G401 (cell line): Measurements from ENCODE around the gene ST3GAL4. TPM values are rescaled to one million over a fixed set of nuclear protein-coding genes. Genes with fewer than 3 reads are reported as not detected.
"Not testable (repeated sequence)": the region's sequence is repeated elsewhere in the genome, so short reads cannot be mapped to it uniquely, and the experiment has no call there.

Source experiments
- DNase-seq: peaks from one replicate; pipeline ENCODE4 v3.0.0-alpha.2; 2015; ENCODE audit warnings: low spot score
- in situ Hi-C: cut with HindIII; loops from 2 replicates; pipeline ENCODE4 v1.10.0; 2016; ENCODE audit warnings: low sequenced_read_pairs, mixed read lengths
- total RNA-seq: library from RNA; depleted of rRNA; stranded (reverse); fragments of >200 nt; shearing (Covaris generic); gene quantifications from 2 replicates; pipeline ENCODE4 v1.2.3, GENCODE V29; 2014; rRNA removed

Gene ST3GAL4, protein sequence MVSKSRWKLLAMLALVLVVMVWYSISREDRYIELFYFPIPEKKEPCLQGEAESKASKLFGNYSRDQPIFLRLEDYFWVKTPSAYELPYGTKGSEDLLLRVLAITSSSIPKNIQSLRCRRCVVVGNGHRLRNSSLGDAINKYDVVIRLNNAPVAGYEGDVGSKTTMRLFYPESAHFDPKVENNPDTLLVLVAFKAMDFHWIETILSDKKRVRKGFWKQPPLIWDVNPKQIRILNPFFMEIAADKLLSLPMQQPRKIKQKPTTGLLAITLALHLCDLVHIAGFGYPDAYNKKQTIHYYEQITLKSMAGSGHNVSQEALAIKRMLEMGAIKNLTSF
- 26.2 and 35.0 TPM in 2 replicates for total RNA-seq

DNA sequence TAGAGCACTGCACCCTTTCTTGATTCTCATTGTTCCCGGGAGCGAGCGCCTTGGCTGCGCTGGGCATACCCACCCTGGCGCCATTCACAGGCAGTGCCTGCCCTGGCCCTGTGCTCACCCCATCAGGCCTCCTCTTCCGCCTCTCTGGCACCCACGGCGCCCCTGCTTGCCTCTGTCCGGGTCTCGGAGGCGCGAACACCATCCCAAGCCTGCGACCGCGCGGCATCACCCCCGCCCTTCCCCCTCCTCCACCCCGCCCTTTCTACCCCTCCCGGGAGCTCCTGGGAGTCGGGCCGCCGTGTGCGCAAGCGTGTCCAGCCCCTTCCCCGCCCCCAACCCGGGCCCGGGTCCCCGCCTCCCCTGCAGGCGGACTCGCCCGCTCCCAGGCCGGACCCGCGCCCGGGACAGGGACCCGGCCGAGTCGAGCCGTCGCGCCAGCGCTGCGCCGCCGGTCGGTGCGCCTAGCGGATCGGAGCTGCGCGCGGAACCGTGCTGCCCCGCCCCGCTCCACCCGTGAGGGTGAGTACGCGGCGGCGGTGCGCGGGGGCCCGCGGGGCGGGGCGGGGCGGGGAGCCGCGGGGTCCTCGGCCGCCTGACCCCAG lies at the start of gene ST3GAL4:
Gene ST3GAL4, plus strand, starts transcription at position 363 of the 602 bp plus-strand sequence. CDS start 50,470 bp downstream, outside the sequence.
- in situ Hi-C loops: no loop called here
- peak; percentile 68 for DNase-seq

DNA sequence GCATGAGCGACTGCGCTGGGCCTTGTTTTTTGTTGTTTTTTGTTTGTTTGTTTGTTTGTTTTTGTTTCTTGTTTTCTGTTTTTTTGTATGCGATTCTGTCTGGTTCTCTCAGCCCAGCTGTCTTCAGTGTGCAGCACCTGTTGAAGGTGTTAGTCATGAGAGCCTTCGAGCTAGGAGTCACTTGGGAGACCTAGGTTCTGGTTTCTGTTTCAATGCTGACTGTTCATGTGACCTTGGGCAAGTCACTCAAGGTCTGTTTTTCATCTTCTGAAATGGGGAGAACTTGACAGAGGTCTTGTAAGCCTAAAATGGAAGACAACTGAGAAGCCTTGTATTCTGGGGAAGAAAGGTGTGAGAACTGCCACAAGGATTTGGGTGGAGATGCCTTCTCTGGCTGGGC lies 49.8 kb upstream of the ST3GAL4 start:
- in situ Hi-C loops: no loop called here
- DNase-seq: no peak

DNA sequence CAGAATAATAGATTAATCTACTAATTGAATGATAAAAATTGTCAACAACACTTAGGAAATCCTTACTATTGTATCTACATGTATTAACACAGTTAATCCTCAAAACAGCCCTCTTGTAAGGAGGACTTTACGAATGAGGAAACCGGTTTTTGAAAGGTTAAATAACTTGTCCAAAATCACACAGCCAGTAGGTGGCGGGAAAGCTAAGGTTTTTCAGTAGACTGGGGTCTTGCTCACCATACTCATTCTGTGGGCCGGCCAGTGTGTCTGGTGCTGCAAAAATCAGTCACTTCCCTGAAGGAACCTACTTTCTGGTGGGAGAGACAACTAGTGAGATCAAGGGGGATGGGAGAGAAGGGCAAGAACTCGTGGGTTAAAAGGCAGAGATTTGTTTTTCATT lies 47.8 kb upstream of the ST3GAL4 start:
- in situ Hi-C loops: no loop called here
- DNase-seq: peak; percentile 49

DNA sequence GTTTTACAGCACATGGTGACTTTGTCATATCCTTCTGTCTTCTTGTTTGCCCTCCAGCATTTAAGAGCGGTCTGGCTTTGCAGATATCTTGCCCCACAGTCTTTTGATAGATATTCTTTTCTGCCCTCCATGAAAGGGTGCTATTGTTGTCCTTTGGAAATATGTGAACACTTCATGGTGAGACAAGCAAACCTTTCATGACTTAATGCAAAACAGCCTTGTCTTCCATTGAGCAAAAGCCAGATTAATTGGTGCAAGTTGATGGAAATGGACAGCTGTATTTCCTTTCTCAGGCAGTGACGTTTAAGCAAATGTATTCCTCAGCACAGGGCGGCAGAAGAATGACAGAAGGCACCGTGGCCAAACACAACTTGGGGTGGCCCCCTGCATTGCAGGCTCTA lies 47.2 kb upstream of the ST3GAL4 start:
- in situ Hi-C loops: no loop called here

DNA sequence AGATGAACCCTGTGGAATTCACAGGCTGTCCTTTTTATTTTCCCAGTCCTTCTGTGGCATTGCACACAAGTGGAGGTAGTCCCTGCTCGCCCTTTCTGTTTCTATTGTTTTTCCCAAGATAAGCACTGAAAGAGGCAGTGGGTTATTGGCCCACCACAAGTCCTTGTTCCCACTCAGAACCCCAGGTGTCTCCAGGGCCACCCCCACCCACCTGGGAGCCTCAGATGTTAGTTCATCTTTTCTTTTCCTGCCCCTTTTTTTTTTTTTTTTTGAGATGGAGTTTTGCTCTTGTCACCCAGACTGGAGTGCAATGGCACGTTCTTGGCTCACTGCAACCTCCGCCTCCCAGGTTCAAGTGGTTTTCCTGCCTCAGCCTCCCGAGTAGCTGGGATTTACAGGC lies 46.7 kb upstream of the ST3GAL4 start:
- DNase-seq, in situ Hi-C loops: not testable (repeated sequence)

More for the DNA sequence above, 47.2 kb upstream of the ST3GAL4 start:
- DNase-seq: no peak

DNA sequence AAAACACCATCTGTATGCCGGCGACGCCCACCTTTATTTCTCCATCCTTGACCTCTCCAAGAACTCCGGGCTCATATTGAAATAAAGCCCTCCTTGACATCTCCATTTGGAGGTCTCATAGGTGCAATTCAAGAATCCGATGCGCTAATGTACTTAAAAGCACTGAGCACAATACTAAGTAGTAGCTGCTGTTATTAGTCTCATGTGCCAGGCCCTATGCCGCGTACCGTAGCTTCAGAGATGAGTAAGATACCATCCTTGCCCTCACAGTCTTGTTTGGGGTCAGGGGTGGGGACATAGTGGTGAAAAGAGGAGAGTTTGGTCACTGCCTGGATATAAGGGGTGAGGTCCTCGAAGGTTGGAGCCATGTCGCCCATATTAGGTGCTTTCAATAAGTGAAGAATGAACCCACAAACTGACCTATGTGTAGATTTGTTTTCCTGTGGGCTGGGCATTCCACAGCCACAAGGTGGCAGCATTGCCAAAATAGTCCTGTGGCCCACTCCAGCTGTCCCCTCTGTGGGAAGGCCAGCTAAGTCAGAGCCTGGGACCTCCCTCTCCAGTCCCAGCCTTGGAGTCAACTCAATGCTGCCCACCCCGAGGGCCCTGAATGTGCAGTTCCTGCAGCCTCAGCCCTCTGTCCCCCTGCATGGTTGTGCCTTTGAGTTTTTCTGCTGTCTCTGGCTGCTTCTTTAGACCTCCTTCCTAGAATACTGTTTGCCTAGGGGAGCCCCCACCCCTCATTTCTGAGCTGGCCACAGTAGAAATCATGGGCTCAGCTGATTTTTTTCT lies 45.1 kb upstream of the ST3GAL4 start:
- DNase-seq: peak; percentile 80
- in situ Hi-C loops: no loop called here

DNA sequence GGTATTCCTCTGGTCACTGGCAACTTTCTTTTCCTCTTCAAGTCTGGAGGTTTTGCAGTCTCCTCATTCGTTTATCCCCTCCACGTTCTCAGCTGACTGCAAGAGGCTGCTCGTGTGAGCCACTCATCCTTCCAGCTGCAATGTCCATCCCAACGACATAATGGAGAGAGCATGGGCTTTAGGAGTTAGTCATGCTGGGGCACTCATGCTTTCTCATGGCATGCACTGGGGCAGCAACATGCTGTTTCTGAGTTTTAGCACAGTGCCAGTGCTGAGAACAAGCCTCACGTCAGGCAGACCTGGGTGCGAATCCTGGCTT lies 44.5 kb upstream of the ST3GAL4 start:
- no peak for DNase-seq
- in situ Hi-C loops: no loop called here

DNA sequence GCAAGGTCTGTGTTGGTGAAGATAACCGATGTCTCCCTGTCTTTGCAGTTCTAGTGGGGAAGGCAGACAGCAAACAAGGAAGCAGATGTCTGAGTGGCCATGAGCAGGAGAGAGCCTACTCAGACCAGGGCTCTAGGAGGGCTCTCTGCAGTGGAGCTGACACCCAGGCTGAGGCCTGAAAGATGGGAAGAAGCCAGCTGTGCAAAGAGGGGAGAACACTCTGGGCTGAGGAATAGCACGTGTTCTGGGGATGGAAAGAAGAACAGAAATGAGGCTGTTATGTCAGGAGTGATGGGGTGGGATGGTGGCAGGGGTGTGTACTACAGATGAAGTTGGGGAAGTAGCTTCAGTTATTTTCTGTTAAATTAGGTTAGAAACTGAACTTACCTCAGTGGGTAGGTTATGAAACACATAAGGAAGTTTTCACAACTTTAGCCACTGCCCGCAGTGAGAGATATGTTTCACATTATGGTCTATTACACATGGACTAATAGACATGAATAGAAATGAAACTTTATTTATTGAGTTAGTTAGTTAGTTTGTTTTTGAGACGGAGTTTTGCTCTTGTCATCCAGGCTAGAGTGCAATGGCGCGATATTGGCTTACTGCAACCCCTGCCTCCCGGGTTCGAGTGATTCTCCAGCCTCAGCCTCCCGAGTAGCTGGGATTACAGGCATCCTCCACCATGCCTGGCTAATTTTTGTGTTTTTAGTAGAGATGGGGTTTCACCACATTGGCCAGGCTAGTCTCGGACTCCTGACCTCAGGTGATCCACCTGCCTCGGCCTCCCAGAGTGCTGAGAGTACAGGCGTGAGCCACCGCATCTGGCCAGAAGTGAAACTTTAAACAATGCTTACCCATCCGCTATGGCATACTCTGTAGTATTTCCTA lies 43.8 kb upstream of the ST3GAL4 start:
- in situ Hi-C loops: no loop called here

DNA sequence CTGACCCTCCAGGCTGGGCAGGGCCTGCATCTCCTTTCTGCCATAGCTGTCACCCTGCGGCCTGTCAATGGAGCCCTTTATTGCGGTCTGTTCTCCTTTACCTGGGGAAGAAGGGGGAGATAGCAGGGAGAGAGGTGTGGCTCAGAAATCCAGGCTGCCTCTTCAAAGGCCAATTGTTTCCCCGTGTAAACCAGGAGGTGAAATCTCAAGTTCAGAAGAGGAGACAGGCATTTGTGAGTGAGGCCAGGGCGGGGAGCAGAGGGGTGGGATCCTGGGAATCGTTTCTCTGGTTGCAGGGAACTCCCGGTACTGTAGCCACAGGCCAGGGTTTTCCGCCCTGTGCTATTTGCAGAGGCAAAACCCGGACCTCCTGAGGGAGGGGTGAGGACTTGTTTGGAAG lies 42.5 kb upstream of the ST3GAL4 start:
- no peak for DNase-seq
- in situ Hi-C loops: no loop called here

More for the DNA sequence above, 43.8 kb upstream of the ST3GAL4 start:
- no peak for DNase-seq

DNA sequence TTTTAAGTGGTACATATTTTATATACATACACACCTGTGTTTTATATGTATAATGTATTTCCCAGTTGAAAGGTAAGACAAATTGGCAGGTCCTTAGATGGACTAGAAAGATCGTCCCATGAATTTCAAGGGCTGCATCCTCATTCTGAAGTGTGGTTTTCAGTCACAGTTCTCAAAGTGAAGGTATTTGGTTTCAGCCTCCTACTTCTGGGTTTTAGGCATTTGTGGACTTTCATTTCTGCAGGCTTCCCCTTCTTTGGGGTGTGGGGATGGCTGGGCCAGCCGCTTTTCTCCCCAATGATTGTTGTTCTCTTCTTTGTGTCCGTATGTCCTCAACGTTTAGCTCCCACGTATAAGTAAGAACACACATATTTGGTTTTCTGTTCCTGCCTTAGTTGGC lies 41.7 kb upstream of the ST3GAL4 start:
- in situ Hi-C loops: no loop called here
- no peak for DNase-seq

DNA sequence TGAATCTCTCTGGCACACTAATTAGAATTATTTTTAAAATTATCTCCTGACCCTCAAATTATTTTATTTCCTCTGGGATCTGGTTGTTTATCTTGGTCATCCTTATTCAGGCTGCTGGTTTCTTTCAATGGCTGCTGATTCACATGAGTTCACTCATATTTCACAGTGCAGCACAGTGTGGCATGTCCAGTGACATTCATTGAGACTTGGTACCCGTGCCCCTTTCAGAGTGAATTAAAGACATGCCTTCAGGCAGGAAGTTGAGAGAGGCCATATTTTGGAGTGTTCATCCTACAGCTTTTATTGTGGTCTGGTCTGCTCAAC lies 38.1 kb upstream of the ST3GAL4 start:
- in situ Hi-C loops: no loop called here

DNA sequence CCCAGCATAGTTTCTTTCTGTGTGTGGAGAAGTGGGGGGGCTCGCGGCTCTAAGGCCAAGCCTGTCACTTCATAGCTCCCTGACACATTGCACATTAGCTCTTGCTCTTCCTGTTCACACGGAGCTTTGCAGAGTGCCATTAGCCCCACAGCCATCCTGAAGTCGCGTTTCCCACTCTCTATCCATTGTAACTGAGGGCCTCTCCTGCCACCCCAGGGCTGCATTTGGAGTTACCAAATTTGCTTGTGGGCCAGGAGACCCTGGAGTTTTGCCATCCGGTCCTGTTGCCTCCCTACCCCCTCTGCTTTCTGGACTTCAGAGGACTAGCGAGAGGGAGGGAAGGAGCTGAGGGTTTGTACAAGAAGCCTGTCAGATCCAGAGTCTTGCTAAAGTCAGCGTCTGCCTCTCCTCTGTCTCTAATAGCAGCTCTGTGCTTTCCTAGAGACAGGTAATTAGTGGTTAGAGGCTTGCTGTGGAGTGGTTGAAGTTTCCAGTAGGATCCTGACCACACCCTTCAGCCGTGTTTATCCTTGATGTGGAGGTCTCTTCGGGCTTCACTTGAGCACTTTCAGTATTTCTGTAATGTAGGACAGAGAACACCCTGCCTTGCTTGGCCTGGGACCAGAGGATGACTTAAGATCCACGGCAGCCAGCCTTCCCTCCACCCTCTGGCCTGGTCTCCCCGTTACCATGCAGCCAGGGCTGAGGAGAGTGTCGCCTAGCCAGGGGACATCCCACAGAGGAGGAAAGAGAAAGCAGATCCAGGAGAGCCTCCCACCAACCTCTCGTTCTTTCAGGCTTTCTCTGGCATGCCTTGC lies 37.5 kb upstream of the ST3GAL4 start:
- in situ Hi-C loops: no loop called here
- DNase-seq: peak; percentile 90

More for the DNA sequence above, 38.1 kb upstream of the ST3GAL4 start:
- no peak for DNase-seq

DNA sequence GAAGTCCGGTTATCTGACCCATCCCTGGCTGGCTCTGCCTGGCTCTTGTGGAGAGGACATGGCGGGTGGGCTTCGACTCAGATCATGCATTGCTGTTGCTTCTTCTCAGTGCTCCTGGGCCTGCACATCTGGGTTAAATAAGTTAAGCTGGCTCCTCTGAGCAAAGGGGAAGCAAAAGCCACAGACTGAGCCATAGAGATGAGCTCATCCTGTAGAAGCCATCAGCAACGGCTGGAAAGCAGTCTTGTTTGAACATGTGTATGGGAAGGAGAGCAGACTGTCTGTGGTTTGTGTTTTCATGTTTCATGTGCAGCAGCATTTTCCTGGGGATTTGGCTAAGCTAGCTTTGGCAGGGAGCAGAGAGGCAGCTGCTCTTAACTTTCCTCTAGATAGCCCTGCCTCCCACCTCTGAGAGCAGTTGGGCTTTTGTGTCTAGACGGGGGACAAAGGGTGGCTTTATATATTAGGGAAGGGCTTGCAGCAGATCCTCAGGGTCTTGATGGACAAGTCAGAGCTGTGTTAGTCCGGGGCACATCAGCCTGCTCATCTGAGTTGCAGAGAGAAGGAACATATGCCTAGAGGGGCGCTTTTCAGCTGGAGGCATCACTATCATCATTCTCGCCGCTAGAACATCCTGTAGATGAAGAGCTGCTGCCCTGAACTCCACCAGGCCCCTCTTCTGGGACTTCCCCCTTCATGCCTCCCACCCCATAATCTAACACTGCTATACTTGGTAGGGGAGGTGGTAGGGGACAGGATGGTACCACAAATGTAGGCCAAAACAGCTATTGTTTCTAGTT lies 36.7 kb upstream of the ST3GAL4 start:
- in situ Hi-C loops: no loop called here
- DNase-seq: no peak

DNA sequence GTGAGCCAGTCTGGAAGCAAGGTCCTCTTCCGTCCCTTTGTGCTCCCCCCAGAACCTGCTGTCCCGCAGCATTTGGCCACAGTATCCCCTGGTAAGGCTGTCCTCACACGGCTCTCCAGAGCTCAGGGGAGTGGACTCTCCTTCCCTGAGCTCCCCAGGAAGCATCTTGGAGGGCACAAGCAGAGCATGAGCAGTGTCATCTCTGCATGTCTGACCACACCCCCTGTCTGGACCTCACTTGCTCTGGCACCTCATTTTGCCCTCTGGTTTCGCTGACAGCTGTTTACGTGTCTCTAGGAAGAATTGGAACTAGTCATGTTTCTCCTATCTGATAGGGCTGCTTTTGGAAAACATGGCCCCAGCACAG lies 36.1 kb upstream of the ST3GAL4 start:
- DNase-seq: no peak
- in situ Hi-C loops: no loop called here

DNA sequence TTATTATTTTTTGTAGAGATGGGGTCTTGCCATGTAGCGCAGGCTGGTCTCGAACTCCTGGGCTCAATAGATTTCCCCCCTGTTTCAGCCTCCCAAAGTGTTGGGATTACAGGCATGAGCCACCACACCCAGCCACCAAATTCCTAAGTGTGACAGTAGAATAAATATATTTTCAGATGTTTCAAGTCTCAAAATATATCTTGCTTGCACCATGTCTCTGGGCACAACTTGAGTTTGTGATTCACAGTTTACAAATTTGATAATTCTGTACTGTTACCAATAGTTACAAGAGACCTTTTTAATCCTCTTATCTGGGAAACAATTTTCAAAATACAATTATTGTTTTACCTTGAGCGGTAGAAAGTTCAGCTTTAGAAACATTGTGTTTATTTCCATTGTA lies 32.5 kb upstream of the ST3GAL4 start:
- DNase-seq: no peak
- in situ Hi-C loops: no loop called here

DNA sequence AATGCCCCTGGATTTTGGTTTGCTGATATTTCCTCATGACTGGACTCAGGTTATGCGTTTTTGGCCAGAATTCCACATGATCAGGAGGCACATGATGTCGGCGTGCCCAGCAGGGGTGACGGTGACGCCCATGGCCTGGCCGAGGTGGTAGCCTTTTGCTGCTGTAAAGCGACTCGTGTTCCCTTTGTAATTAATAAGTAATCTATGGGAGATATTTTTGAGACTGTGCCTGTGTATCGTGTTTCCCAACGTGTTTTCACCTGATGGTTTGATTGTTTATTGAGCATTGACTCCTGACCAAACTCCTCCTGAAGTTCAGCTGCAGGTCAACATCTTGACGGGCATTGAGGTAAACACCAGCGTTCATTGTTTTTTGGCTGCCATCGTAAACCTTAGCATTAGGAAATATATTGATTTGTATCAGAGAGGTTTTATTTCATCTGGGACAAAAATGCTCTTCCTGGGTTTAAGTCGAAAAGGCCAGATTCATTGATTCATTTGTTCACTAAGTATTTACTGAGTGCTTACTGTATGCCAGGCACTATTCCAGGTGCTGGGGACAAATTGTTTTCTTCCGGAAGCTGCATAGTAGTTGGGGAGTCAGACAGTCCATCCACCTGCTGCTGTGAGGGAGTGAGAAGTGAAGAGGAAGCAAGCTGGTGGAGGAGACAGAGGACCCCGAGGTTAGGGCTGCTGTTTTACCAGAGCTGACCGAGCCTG lies 28.0 kb upstream of the ST3GAL4 start:
- in situ Hi-C loops: no loop called here
- no peak for DNase-seq

DNA sequence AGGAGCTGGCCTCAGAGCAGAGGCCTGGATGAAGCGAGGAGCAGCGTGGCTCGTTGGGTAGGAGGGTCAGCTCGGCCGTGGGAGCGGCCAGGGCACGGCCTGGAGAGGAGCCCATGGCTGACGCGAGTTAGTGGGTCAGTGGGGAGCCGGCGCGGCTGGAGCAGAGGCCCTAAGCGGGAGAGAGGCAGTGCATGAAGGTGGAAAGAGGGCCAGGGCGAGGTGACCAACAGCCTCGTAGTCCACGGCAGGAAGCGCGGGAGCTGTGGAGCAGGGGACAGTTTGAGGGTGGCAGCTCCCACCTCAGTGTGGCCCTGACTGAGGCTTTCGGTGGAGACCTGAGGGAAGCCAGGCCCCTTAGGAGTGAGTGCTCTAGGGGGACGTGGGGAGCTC lies 27.5 kb upstream of the ST3GAL4 start:
- in situ Hi-C loops: no loop called here
- no peak for DNase-seq
